Fibroblast of skin of abdomen (primary cell): ENCODE data around the gene FOXD2.

Source experiments
- DNase-seq: peaks from one replicate; pipeline ENCODE4 v3.0.0-alpha.2; 2013

FOXD2 gene

GRCh38 chr1:47469390-47469759, 31.5 kb downstream of the FOXD2 start:
- no peak for DNase-seq

- no peak for DNase-seq
Observed at GRCh38 chr1:47469910-47470309, 32.1 kb downstream of the FOXD2 start.

- DNase-seq = no peak
Observed at GRCh38 chr1:47471163-47471562, 33.3 kb downstream of the FOXD2 start.

DNA sequence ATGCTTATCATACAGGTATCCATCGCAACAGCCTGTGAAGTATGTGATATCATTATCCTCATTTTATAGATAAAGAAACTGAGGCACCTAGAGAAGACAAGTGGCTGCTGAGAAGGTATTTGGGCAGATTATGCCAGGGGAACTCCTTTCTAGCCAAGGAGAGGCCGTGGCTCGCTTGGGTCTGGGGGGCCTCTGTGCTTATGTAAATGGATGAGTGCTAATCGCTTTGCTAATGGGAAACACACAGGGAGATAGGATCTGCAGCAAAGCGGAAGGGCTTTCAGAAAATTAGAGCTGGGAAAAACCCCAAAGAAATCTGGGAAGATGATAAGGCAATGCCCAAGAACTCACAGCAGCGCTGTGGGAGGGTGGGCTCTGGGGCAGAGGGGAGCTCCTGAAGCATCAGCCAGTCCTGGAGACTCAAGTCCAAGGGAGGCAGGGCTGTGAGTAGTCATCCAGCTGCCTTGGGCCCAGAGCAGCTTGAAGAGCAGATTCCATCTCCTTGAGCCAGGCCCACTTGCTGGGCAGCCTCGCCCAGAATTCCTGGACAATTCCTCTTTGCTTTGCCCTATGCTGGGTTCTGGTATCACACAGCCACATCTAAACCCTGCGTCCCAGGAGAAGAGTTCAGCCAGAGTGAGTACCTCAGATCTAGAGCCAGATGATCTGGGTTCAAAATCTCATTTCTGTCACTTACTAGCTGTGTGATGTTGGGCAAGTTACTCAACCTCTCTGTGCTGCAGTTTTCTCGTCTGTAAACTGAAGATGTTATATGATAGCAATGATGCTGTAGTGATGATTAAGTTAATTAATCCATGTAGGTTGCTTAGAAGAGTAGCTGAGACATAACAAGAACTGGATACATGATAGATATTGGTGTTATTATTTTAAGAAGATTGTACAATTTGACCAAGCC, 36.7 kb downstream of the FOXD2 start:
- DNase-seq = no peak

- no peak for DNase-seq
Observed at GRCh38 chr1:47477595-47478080, 39.8 kb downstream of the FOXD2 start.

GRCh38 chr1:47478090-47478489, 40.2 kb downstream of the FOXD2 start:
- no peak for DNase-seq

- DNase-seq = no peak
Observed at GRCh38 chr1:47479664-47480063, 41.8 kb downstream of the FOXD2 start.

- no peak for DNase-seq
Observed at GRCh38 chr1:47481936-47482335, 44.1 kb downstream of the FOXD2 start.

- DNase-seq = no peak
Observed at GRCh38 chr1:47482786-47483185, 44.9 kb downstream of the FOXD2 start.

- no peak for DNase-seq
Observed at GRCh38 chr1:47483651-47484050, 45.8 kb downstream of the FOXD2 start.

DNA sequence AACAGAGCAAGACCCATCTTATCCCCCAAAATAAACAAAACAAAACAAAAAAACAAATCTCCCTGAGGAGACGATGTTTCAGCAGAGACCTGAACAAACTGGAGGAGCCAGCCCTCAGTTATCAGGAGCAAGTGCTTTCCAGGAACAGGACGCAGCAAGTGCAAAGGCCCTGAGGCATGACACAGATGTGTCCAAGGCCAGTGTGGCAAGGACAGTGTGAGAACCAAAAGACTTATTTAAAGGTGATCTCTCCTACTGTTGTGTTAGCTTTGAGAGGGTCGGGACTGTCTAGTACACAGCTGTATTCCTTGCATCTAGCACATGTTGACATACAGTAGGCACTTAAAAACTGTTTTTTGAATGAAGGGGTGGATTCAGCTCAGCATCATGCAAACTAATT, 48.0 kb downstream of the FOXD2 start:
- no peak for DNase-seq

DNA sequence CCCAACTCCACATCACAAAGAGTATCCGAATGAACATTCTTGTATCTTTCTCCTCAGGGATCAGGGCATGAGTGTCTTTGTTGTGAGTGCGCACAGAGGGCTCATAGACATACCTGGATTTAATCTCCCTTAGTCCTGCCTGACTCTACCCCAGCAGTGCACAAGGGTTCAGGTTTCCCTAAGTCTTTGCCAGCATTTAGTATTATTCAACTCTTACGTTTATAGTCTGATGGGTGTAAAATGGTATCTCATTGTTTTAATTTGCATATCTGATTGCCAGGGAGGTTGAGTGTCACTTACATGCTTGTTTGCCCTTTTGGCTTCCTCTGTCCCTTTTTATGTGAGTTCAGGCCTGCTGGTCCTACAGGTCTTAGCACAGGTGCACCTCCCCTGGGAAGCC, 49.5 kb downstream of the FOXD2 start:
- no peak for DNase-seq

GRCh38 chr1:47487850-47488450, 50.1 kb downstream of the FOXD2 start:
- DNase-seq = no peak
